ENCODE results near the gene PTPN11.
"Not testable (repeated sequence)": the region's sequence is repeated elsewhere in the genome, so short reads cannot be mapped to it uniquely, and the experiment has no call there.

The PTPN11 gene

GRCh38 chr12:112418608-112419296 lies at the start of gene PTPN11:
Gene PTPN11, plus strand, starts transcription at chr12:112418947. Its CDS starts 165 bp downstream, at chr12:112419112.
- DNase-seq = peak; percentile 92

GRCh38 chr12:112370199-112370598 lies 48.5 kb upstream of the PTPN11 start:
- DNase-seq = no peak

GRCh38 chr12:112370868-112371510 lies 47.8 kb upstream of the PTPN11 start:
- no peak for DNase-seq

GRCh38 chr12:112374166-112374740 lies 44.5 kb upstream of the PTPN11 start:
- DNase-seq = no peak

GRCh38 chr12:112375105-112375504 lies 43.6 kb upstream of the PTPN11 start:
- DNase-seq = no peak

- no peak for DNase-seq
These were observed 37.9 kb upstream of the PTPN11 start for GRCh38 chr12:112380663-112381405.

GRCh38 chr12:112381406-112381882 lies 37.3 kb upstream of the PTPN11 start:
- peak; percentile 34 to 38 for DNase-seq

- DNase-seq = peak; percentile 97
These were observed 36.6 kb upstream of the PTPN11 start, which contains the start of gene HECTD4 for GRCh38 chr12:112381883-112382796. Gene HECTD4, minus strand, starts transcription at chr12:112382431. Its CDS starts 303 bp downstream, at chr12:112382128.

- DNase-seq = no peak
These were observed 35.9 kb upstream of the PTPN11 start for GRCh38 chr12:112382866-112383265.

- DNase-seq = no peak
These were observed 32.0 kb upstream of the PTPN11 start for GRCh38 chr12:112386726-112387125.

- DNase-seq = no peak
These were observed 29.5 kb upstream of the PTPN11 start for GRCh38 chr12:112389228-112389627.

- not testable (repeated sequence) for DNase-seq
These were observed 28.7 kb upstream of the PTPN11 start for GRCh38 chr12:112389922-112390654.

- DNase-seq = no peak
These were observed 25.4 kb upstream of the PTPN11 start for GRCh38 chr12:112393328-112393727.

GRCh38 chr12:112401054-112401453 lies 17.7 kb upstream of the PTPN11 start:
- no peak for DNase-seq

GRCh38 chr12:112401903-112402498 lies 16.7 kb upstream of the PTPN11 start:
- DNase-seq = no peak

GRCh38 chr12:112406519-112407488 lies 11.9 kb upstream of the PTPN11 start:
- no peak for DNase-seq

- DNase-seq = not testable (repeated sequence)
These were observed 11.1 kb upstream of the PTPN11 start for GRCh38 chr12:112407683-112408082.

- DNase-seq = no peak
These were observed 10.1 kb upstream of the PTPN11 start for GRCh38 chr12:112408621-112409020.

- DNase-seq = peak; percentile 71 to 80
These were observed 9.5 kb upstream of the PTPN11 start, which contains the start of gene RPL6 for GRCh38 chr12:112409064-112409905. Gene RPL6, minus strand, starts transcription at chr12:112409605. Its CDS starts 949 bp downstream, at chr12:112408656.

Measured in activated CD4-positive, alpha-beta T cell treated with anti-CD3 and anti-CD28 coated beads, Interleukin-2, amount 50 U/mL, for 48 hours (primary cell).